NT2/D1 (cell line): Measurements from ENCODE around the gene GAPT.

Source experiments
- DNase-seq: peaks from one replicate; pipeline ENCODE4 v3.0.0-alpha.2; 2011; ENCODE audit warnings: low read depth, low spot score
- H3K27me3 ChIP-seq: 2 replicates; pipeline ENCODE4 v1.6.0; 2011; ENCODE audit warnings: mild to moderate bottlenecking; ENCODE audit not compliant: insufficient read length, insufficient read depth
- H3K36me3 ChIP-seq: 2 replicates; pipeline ENCODE4 v1.6.1; 2011; ENCODE audit warnings: mild to moderate bottlenecking, low read length, mixed read lengths; ENCODE audit not compliant: insufficient read depth, insufficient read length
- H3K4me1 ChIP-seq: 2 replicates; pipeline ENCODE4 v1.5.1; 2011; ENCODE audit not compliant: insufficient read depth, insufficient read length
- H3K4me3 ChIP-seq: 2 replicates; pipeline ENCODE4 v1.5.1; 2011; ENCODE audit warnings: low read depth; ENCODE audit not compliant: insufficient read length
- H3K9ac ChIP-seq: 2 replicates; pipeline ENCODE4 v1.6.0; 2011; ENCODE audit warnings: low read depth; ENCODE audit not compliant: insufficient read length
- H3K9me3 ChIP-seq: 2 replicates; pipeline ENCODE4 v1.5.1; 2011; ENCODE audit warnings: mild to moderate bottlenecking, low read length; ENCODE audit not compliant: insufficient read depth
- SUZ12 ChIP-seq: IDR thresholded peaks from 2 replicates; pipeline ENCODE4 v1.6.1; 2011; ENCODE audit not compliant: insufficient read length, insufficient read depth; ENCODE audit errors: extremely low read depth
- YY1 ChIP-seq: IDR thresholded peaks from 2 replicates; pipeline ENCODE4 v1.6.1; 2011; ENCODE audit not compliant: insufficient read length, insufficient read depth
- ZNF274 ChIP-seq: IDR thresholded peaks from 2 replicates; pipeline ENCODE4 v1.6.1; 2011; ENCODE audit warnings: mild to moderate bottlenecking, low read depth, low read length

The GAPT gene

GRCh38 chr5:58491216-58491892, at the start of gene GAPT:
Gene GAPT, plus strand, starts transcription at chr5:58491435. Its CDS starts 3,102 bp downstream, at chr5:58494537.
- H3K36me3 ChIP-seq = no peaks in the 10 kb centered on the region
- DNase-seq = no peak
- no peaks in the 10 kb centered on the region for H3K27me3 ChIP-seq
- H3K9ac ChIP-seq = no peak within 1 kb of the TSS
- no peaks in the 10 kb centered on the region for H3K4me1 ChIP-seq
- no peak within 1 kb of the TSS for H3K4me3 ChIP-seq
- no peaks in the 10 kb centered on the region for H3K9me3 ChIP-seq
- no peak for TF ChIP-seq ZNF274
- no peak for TF ChIP-seq SUZ12
- no peak for TF ChIP-seq YY1

- Histone ChIP-seq H3K4me1 (no peaks in the 10 kb centered on the region), H3K36me3 (no peaks in the 10 kb centered on the region), H3K4me3 (no peak overlapping the region), H3K9me3 (peaks cover 5% of the 10 kb centered on the region; the same call in 1 of the 2 replicates), H3K9ac (no peak overlapping the region), H3K27me3 (no peaks in the 10 kb centered on the region)
- TF ChIP-seq YY1 = no peak
- TF ChIP-seq ZNF274 = no peak
- no peak for TF ChIP-seq SUZ12
- DNase-seq = no peak
Observed at GRCh38 chr5:58444805-58445204, 46.4 kb upstream of the GAPT start.

- Histone ChIP-seq H3K4me1 (no peaks in the 10 kb centered on the region), H3K27me3 (no peaks in the 10 kb centered on the region), H3K9ac (no peak overlapping the region), H3K4me3 (no peak overlapping the region), H3K9me3 (peaks cover 5% of the 10 kb centered on the region; the same call in 1 of the 2 replicates), H3K36me3 (no peaks in the 10 kb centered on the region)
- no peak for DNase-seq
- TF ChIP-seq SUZ12 = no peak
- no peak for TF ChIP-seq YY1
- TF ChIP-seq ZNF274 = no peak
Observed at GRCh38 chr5:58446024-58446423, 45.2 kb upstream of the GAPT start.

- Histone ChIP-seq H3K4me1 (no peaks in the 10 kb centered on the region), H3K4me3 (no peak overlapping the region), H3K27me3 (no peaks in the 10 kb centered on the region), H3K9ac (no peak overlapping the region), H3K9me3 (peaks cover 5% of the 10 kb centered on the region; the same call in 1 of the 2 replicates), H3K36me3 (peaks cover 3% of the 10 kb centered on the region)
- DNase-seq = no peak
- TF ChIP-seq YY1 (no peak), SUZ12 (no peak), ZNF274 (no peak)
Observed at GRCh38 chr5:58447226-58447625, 44.0 kb upstream of the GAPT start.

GRCh38 chr5:58450018-58450417, 41.2 kb upstream of the GAPT start:
- no peak overlapping the region for H3K4me3 ChIP-seq
- H3K9ac ChIP-seq = no peak overlapping the region
- no peaks in the 10 kb centered on the region for H3K27me3 ChIP-seq
- DNase-seq = no peak
- H3K4me1 ChIP-seq = no peaks in the 10 kb centered on the region
- peaks cover 5% of the 10 kb centered on the region; the same call in 1 of the 2 replicates for H3K9me3 ChIP-seq
- no peak for TF ChIP-seq ZNF274
- TF ChIP-seq YY1 = no peak
- TF ChIP-seq SUZ12 = no peak
- peaks cover 24% of the 10 kb centered on the region for H3K36me3 ChIP-seq

GRCh38 chr5:58450811-58451629, 40.2 kb upstream of the GAPT start:
- Histone ChIP-seq H3K36me3 (peaks cover 34% of the 10 kb centered on the region), H3K4me1 (no peaks in the 10 kb centered on the region), H3K9me3 (peaks cover 3% of the 10 kb centered on the region; the same call in 1 of the 2 replicates), H3K9ac (no peak overlapping the region), H3K4me3 (no peak overlapping the region), H3K27me3 (no peaks in the 10 kb centered on the region)
- DNase-seq = no peak
- TF ChIP-seq YY1 (no peak), SUZ12 (no peak), ZNF274 (no peak)

- H3K27me3 ChIP-seq = no peaks in the 10 kb centered on the region
- no peak for DNase-seq
- H3K9me3 ChIP-seq = no peaks in the 10 kb centered on the region
- no peaks in the 10 kb centered on the region for H3K4me1 ChIP-seq
- H3K4me3 ChIP-seq = no peak overlapping the region
- peaks cover 43% of the 10 kb centered on the region for H3K36me3 ChIP-seq
- no peak for TF ChIP-seq SUZ12
- TF ChIP-seq YY1 = no peak
- no peak for TF ChIP-seq ZNF274
- no peak overlapping the region for H3K9ac ChIP-seq
Observed at GRCh38 chr5:58451732-58452565, 39.3 kb upstream of the GAPT start.
